HepG2 (cell line): ENCODE results near the gene TM9SF2.

Experiments
- EZH2 ChIP-seq: conservative IDR thresholded peaks from 2 replicates; pipeline ENCODE4 v1.6.1; 2012; ENCODE audit warnings: mild to moderate bottlenecking, low read depth, low read length, moderate library complexity
- KAT7 ChIP-seq: IDR thresholded peaks from 2 replicates; pipeline ENCODE4 v1.6.1; 2018; ENCODE audit warnings: borderline replicate concordance, missing compliant biosample characterization
- KAT8 ChIP-seq: IDR thresholded peaks from 2 replicates; pipeline ENCODE4 v1.6.1; 2016; ENCODE audit warnings: missing genetic modification reagents, missing compliant biosample characterization
- RAD51 ChIP-seq: fragments of 450-650 bp; IDR thresholded peaks from 2 replicates; pipeline ENCODE4 v1.6.1; 2016; ENCODE audit warnings: borderline replicate concordance
- U2AF1 ChIP-seq: fragments of 200-400 bp; formaldehyde crosslinking; optimal IDR thresholded peaks from 2 replicates; pipeline ENCODE3; 2017; ENCODE audit warnings: mild to moderate bottlenecking, low read depth, low read length

- no peak for TF ChIP-seq KAT8
- TF ChIP-seq U2AF1, result no peak
- TF ChIP-seq KAT7 (CRISPR knock-in tag), result no peak
- no peak for TF ChIP-seq EZH2
- TF ChIP-seq RAD51, result no peak
Measured at GRCh38 chr13:99517577-99517976, 16.3 kb downstream of the TM9SF2 start.
